SU-DHL-6 (cell line): ENCODE data around the gene CDK11B.

Source experiments
- CTCF ChIP-seq: fragments of 200-600 bp; sonication (generic); IDR thresholded peaks from one replicate; pipeline ENCODE4 v1.5.1; 2017; ENCODE audit warnings: antibody characterized with exemption, mild to moderate bottlenecking, low read length, moderate library complexity; ENCODE audit not compliant: insufficient read depth, poor library complexity, severe bottlenecking
- EZH2phosphoT487 ChIP-seq: fragments of 200-600 bp; sonication (generic), shearing (Covaris generic); conservative IDR thresholded peaks from 2 replicates; pipeline ENCODE4 v1.6.1; 2018; ENCODE audit warnings: mild to moderate bottlenecking, antibody characterized with exemption, low read length, moderate library complexity, mixed read lengths

- TF ChIP-seq CTCF = no peak
- no peak for TF ChIP-seq EZH2phosphoT487
Observed at GRCh38 chr1:1670866-1671265, 12.1 kb upstream of the CDK11B start.
